Measurements from ENCODE around the gene LCE1D.

Gene LCE1D

DNA sequence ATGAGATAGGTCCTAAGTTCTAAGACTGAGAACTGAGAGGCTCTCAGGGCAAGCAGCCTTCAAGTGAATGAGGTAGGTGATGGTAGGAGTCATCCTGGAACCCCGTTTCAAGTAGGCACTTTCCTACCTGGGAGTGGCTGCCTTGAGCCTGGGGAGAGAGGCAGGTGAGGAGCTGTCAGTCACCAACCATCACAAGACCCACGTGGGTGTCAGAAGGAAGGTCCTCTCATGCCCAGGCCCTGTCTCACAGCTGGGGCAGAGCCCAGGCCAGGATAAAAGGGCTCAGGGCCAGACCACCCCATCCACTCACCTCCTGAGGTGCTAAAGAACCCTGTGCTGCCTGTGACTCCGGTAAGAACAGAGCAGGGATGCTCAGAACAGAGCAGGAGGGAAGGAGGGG, at the start of gene LCE1D:
Gene LCE1D (plus strand): TSS at position 301 of the 400 bp plus-strand sequence. CDS start 1,074 bp downstream, outside the sequence.
- Histone ChIP-seq H3K9ac (ENCODE audit: low read depth in 1 of 2, low read length in 2 of 2) (no peak within 1 kb of the TSS), H3K36me3 (ENCODE audit: control insufficient read depth in 1 of 2, insufficient read depth in 2 of 2, low read length in 2 of 2) (no peaks in the 10 kb centered on the region), H3K27ac (ENCODE audit: low read depth, low read length) (no peak within 1 kb of the TSS), H3K4me3 (ENCODE audit: low read depth in 1 of 2, low read length in 2 of 2) (no peak within 1 kb of the TSS), H3K27me3 (ENCODE audit: control insufficient read depth in 1 of 2, insufficient read depth in 2 of 2, low read length in 2 of 2) (no peaks in the 10 kb centered on the region), H3K4me1 (ENCODE audit: control insufficient read depth in 1 of 2, insufficient read depth in 2 of 2, low read length in 2 of 2) (no peaks in the 10 kb centered on the region), H3K9me3 (ENCODE audit: control insufficient read depth in 1 of 2, low read length in 2 of 2) (no peaks in the 10 kb centered on the region)

GRCh38 chr1:152747831-152748230, 48.7 kb upstream of the LCE1D start:
- Histone ChIP-seq H3K27me3 (ENCODE audit: control insufficient read depth in 1 of 2, insufficient read depth in 2 of 2, low read length in 2 of 2) (no peaks in the 10 kb centered on the region), H3K4me1 (ENCODE audit: control insufficient read depth in 1 of 2, insufficient read depth in 2 of 2, low read length in 2 of 2) (no peaks in the 10 kb centered on the region), H3K4me3 (ENCODE audit: low read depth in 1 of 2, low read length in 2 of 2) (no peak overlapping the region), H3K9me3 (ENCODE audit: control insufficient read depth in 1 of 2, low read length in 2 of 2) (no peaks in the 10 kb centered on the region), H3K27ac (ENCODE audit: low read depth, low read length) (no peak overlapping the region), H3K9ac (ENCODE audit: low read depth in 1 of 2, low read length in 2 of 2) (no peak overlapping the region), H3K36me3 (ENCODE audit: control insufficient read depth in 1 of 2, insufficient read depth in 2 of 2, low read length in 2 of 2) (no peaks in the 10 kb centered on the region)

DNA sequence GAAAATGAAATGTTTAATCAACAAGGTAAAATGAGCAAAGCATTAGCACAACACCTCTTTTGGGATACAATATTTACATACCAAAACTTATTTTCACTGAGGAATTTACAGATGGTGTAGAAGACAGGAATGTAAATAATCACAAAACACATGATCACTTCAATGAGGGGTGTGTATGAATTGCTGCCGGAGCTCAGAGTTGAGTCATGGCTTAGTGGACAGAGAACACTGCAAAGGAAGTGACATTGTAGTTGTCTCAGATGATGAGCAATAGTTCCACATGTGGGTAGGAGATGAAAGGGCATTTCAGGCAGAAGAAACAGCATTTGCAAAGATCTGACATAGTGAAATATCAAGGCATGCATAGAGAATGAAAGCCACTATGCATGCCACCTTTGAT, 44.3 kb upstream of the LCE1D start:
- Histone ChIP-seq H3K4me3 (ENCODE audit: low read depth in 1 of 2, low read length in 2 of 2) (no peak overlapping the region), H3K36me3 (ENCODE audit: control insufficient read depth in 1 of 2, insufficient read depth in 2 of 2, low read length in 2 of 2) (no peaks in the 10 kb centered on the region), H3K27me3 (ENCODE audit: control insufficient read depth in 1 of 2, insufficient read depth in 2 of 2, low read length in 2 of 2) (no peaks in the 10 kb centered on the region)

GRCh38 chr1:152753586-152753985, 42.9 kb upstream of the LCE1D start:
- Histone ChIP-seq H3K27me3 (ENCODE audit: control insufficient read depth in 1 of 2, insufficient read depth in 2 of 2, low read length in 2 of 2) (no peaks in the 10 kb centered on the region), H3K36me3 (ENCODE audit: control insufficient read depth in 1 of 2, insufficient read depth in 2 of 2, low read length in 2 of 2) (no peaks in the 10 kb centered on the region), H3K4me1 (ENCODE audit: control insufficient read depth in 1 of 2, insufficient read depth in 2 of 2, low read length in 2 of 2) (no peaks in the 10 kb centered on the region)

More for the DNA sequence above, 44.3 kb upstream of the LCE1D start:
- Histone ChIP-seq H3K27ac (ENCODE audit: low read depth, low read length) (no peak overlapping the region), H3K4me1 (ENCODE audit: control insufficient read depth in 1 of 2, insufficient read depth in 2 of 2, low read length in 2 of 2) (no peaks in the 10 kb centered on the region), H3K9me3 (ENCODE audit: control insufficient read depth in 1 of 2, low read length in 2 of 2) (no peaks in the 10 kb centered on the region), H3K9ac (ENCODE audit: low read depth in 1 of 2, low read length in 2 of 2) (no peak overlapping the region)

DNA sequence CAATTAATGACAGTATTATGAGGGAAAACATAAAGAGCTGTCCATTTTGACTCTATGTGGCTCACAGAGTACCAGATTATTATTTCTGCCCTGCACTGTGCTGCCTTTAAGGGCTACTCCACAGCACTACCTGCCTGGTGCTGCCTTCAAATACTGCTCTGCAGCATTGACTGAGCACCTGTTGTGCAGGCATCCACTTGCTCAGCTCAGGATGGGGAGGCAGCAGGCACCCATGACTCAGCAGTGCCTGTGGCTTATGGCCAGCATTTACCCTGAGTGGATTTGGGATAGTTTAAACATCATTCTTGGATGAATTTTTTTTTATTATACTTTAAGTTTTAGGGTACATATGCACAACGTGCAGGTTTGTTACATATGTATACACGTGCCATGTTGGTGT, 39.6 kb upstream of the LCE1D start:
- H3K36me3 ChIP-seq (ENCODE audit: control insufficient read depth in 1 of 2, insufficient read depth in 2 of 2, low read length in 2 of 2) = no peaks in the 10 kb centered on the region
- H3K27me3 ChIP-seq (ENCODE audit: control insufficient read depth in 1 of 2, insufficient read depth in 2 of 2, low read length in 2 of 2) = no peaks in the 10 kb centered on the region
- H3K4me3 ChIP-seq (ENCODE audit: low read depth in 1 of 2, low read length in 2 of 2) = no peak overlapping the region
- H3K9ac ChIP-seq (ENCODE audit: low read depth in 1 of 2, low read length in 2 of 2) = no peak overlapping the region
- no peaks in the 10 kb centered on the region for H3K9me3 ChIP-seq (ENCODE audit: control insufficient read depth in 1 of 2, low read length in 2 of 2)
- no peak overlapping the region for H3K27ac ChIP-seq (ENCODE audit: low read depth, low read length)
- no peaks in the 10 kb centered on the region for H3K4me1 ChIP-seq (ENCODE audit: control insufficient read depth in 1 of 2, insufficient read depth in 2 of 2, low read length in 2 of 2)

More at GRCh38 chr1:152753586-152753985, 42.9 kb upstream of the LCE1D start:
- no peak overlapping the region for H3K4me3 ChIP-seq (ENCODE audit: low read depth in 1 of 2, low read length in 2 of 2)
- no peaks in the 10 kb centered on the region for H3K9me3 ChIP-seq (ENCODE audit: control insufficient read depth in 1 of 2, low read length in 2 of 2)
- H3K27ac ChIP-seq (ENCODE audit: low read depth, low read length) = no peak overlapping the region
- no peak overlapping the region for H3K9ac ChIP-seq (ENCODE audit: low read depth in 1 of 2, low read length in 2 of 2)

DNA sequence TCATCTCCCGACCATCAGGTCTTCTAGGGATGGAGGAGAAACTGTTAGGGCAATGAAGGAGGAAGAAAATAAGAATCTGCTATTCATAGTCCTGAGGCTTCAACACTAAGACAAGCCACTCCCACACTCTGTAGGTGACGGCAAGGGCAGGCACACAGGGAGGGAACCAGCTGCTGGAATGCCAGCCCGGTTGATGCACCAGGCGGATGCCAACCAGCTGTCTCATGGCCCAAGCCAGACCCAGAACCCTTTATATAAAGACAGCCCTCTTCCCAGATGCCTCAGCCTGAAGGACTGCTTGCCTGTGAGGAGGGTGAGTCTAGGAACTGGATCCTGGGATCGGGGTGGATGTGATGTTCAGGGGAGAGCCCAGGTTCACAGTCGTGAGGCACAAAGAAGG, 38.8 kb upstream of the LCE1D start, which contains the start of gene KPRP:
Gene KPRP (plus strand): TSS at position 279 of the 400 bp plus-strand sequence. CDS start 1,564 bp downstream, outside the sequence.
- H3K36me3 ChIP-seq (ENCODE audit: control insufficient read depth in 1 of 2, insufficient read depth in 2 of 2, low read length in 2 of 2) = no peaks in the 10 kb centered on the region
- no peak within 1 kb of the TSS for H3K9ac ChIP-seq (ENCODE audit: low read depth in 1 of 2, low read length in 2 of 2)
- no peaks in the 10 kb centered on the region for H3K9me3 ChIP-seq (ENCODE audit: control insufficient read depth in 1 of 2, low read length in 2 of 2)
- H3K27me3 ChIP-seq (ENCODE audit: control insufficient read depth in 1 of 2, insufficient read depth in 2 of 2, low read length in 2 of 2) = no peaks in the 10 kb centered on the region
- no peak within 1 kb of the TSS for H3K4me3 ChIP-seq (ENCODE audit: low read depth in 1 of 2, low read length in 2 of 2)
- H3K27ac ChIP-seq (ENCODE audit: low read depth, low read length) = no peak within 1 kb of the TSS
- H3K4me1 ChIP-seq (ENCODE audit: control insufficient read depth in 1 of 2, insufficient read depth in 2 of 2, low read length in 2 of 2) = no peaks in the 10 kb centered on the region

DNA sequence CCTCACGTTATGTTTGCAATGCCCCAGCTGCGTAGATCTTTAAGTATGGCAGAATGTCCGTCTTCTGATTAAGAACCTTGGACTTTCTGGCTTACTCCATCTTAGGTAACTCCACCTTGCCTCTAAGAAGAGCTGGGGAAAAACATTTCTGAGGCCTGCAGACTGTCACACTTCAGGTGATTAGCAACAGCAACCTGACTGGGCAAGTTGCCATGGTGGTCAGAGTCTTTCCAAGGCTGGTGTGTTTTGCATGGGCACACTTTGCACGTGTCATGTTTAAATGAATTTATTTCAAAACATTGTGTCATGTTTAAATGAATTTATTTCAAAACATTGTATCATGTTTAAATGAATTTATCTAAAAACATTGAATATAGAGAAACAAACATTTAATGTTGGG, 37.9 kb upstream of the LCE1D start:
- Histone ChIP-seq H3K9me3 (ENCODE audit: control insufficient read depth in 1 of 2, low read length in 2 of 2) (no peaks in the 10 kb centered on the region), H3K4me3 (ENCODE audit: low read depth in 1 of 2, low read length in 2 of 2) (no peak overlapping the region), H3K27ac (ENCODE audit: low read depth, low read length) (no peak overlapping the region), H3K36me3 (ENCODE audit: control insufficient read depth in 1 of 2, insufficient read depth in 2 of 2, low read length in 2 of 2) (no peaks in the 10 kb centered on the region), H3K9ac (ENCODE audit: low read depth in 1 of 2, low read length in 2 of 2) (no peak overlapping the region), H3K27me3 (ENCODE audit: control insufficient read depth in 1 of 2, insufficient read depth in 2 of 2, low read length in 2 of 2) (no peaks in the 10 kb centered on the region), H3K4me1 (ENCODE audit: control insufficient read depth in 1 of 2, insufficient read depth in 2 of 2, low read length in 2 of 2) (no peaks in the 10 kb centered on the region)

- Histone ChIP-seq H3K4me3 (ENCODE audit: low read depth in 1 of 2, low read length in 2 of 2) (no peak overlapping the region), H3K9ac (ENCODE audit: low read depth in 1 of 2, low read length in 2 of 2) (no peak overlapping the region), H3K27me3 (ENCODE audit: control insufficient read depth in 1 of 2, insufficient read depth in 2 of 2, low read length in 2 of 2) (no peaks in the 10 kb centered on the region), H3K27ac (ENCODE audit: low read depth, low read length) (no peak overlapping the region), H3K9me3 (ENCODE audit: control insufficient read depth in 1 of 2, low read length in 2 of 2) (no peaks in the 10 kb centered on the region), H3K36me3 (ENCODE audit: control insufficient read depth in 1 of 2, insufficient read depth in 2 of 2, low read length in 2 of 2) (no peaks in the 10 kb centered on the region), H3K4me1 (ENCODE audit: control insufficient read depth in 1 of 2, insufficient read depth in 2 of 2, low read length in 2 of 2) (no peaks in the 10 kb centered on the region)
Observed at GRCh38 chr1:152759453-152760173, 36.9 kb upstream of the LCE1D start.

DNA sequence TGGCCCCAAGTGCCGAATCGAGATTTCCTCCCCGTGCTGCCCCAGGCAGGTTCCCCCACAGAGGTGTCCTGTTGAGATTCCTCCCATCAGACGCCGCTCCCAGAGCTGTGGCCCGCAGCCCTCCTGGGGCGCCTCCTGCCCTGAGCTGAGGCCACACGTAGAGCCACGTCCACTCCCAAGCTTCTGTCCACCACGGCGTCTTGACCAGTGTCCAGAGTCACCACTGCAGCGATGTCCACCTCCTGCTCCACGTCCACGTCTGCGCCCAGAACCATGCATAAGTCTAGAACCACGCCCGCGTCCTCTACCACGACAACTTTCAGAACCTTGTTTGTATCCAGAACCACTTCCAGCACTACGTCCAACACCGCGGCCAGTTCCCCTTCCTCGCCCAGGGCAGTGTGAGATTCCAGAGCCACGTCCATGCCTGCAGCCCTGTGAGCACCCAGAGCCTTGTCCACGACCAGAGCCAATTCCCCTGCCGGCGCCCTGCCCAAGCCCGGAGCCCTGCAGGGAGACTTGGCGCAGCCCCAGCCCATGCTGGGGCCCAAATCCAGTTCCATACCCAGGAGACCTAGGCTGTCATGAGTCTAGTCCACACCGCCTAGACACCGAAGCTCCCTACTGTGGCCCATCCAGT, 35.9 kb upstream of the LCE1D start:
- no peaks in the 10 kb centered on the region for H3K27me3 ChIP-seq (ENCODE audit: control insufficient read depth in 1 of 2, insufficient read depth in 2 of 2, low read length in 2 of 2)
- H3K36me3 ChIP-seq (ENCODE audit: control insufficient read depth in 1 of 2, insufficient read depth in 2 of 2, low read length in 2 of 2) = no peaks in the 10 kb centered on the region
- H3K4me1 ChIP-seq (ENCODE audit: control insufficient read depth in 1 of 2, insufficient read depth in 2 of 2, low read length in 2 of 2) = no peaks in the 10 kb centered on the region
- H3K9me3 ChIP-seq (ENCODE audit: control insufficient read depth in 1 of 2, low read length in 2 of 2) = no peaks in the 10 kb centered on the region
- no peak overlapping the region for H3K4me3 ChIP-seq (ENCODE audit: low read depth in 1 of 2, low read length in 2 of 2)
- no peak overlapping the region for H3K9ac ChIP-seq (ENCODE audit: low read depth in 1 of 2, low read length in 2 of 2)
- H3K27ac ChIP-seq (ENCODE audit: low read depth, low read length) = no peak overlapping the region

DNA sequence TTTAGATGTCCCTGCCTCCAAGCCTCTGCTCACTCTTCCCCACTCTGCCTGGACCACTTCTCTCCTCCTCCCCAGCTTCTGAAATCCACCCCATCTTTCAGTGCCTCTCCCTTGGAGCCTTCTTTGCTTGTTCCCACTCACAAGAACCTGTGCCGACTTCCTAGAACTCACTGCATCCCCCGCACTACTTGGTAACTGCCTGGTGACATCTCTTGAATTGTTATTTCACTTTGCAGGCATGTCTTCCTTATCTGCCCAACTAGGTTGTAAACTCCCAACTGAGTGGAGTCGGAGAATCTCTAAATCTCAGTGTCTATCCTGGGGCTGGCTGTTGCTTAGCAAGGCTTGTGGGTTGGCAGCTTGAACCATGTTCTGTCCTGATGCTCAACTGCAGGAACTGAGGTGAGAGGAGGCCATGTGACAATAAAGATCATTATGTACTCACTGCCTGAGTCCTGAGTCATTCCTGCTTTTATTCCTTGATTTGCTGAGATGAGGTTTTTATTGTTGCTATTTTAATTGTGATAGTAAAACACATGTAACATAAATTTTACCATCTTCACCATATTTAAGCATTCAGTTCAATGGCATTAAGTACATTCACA, 34.8 kb upstream of the LCE1D start:
- no peak overlapping the region for H3K4me3 ChIP-seq (ENCODE audit: low read depth in 1 of 2, low read length in 2 of 2)
- H3K27ac ChIP-seq (ENCODE audit: low read depth, low read length) = no peak overlapping the region
- H3K9me3 ChIP-seq (ENCODE audit: control insufficient read depth in 1 of 2, low read length in 2 of 2) = no peaks in the 10 kb centered on the region
- H3K36me3 ChIP-seq (ENCODE audit: control insufficient read depth in 1 of 2, insufficient read depth in 2 of 2, low read length in 2 of 2) = no peaks in the 10 kb centered on the region
- no peaks in the 10 kb centered on the region for H3K4me1 ChIP-seq (ENCODE audit: control insufficient read depth in 1 of 2, insufficient read depth in 2 of 2, low read length in 2 of 2)
- H3K27me3 ChIP-seq (ENCODE audit: control insufficient read depth in 1 of 2, insufficient read depth in 2 of 2, low read length in 2 of 2) = no peaks in the 10 kb centered on the region
- no peak overlapping the region for H3K9ac ChIP-seq (ENCODE audit: low read depth in 1 of 2, low read length in 2 of 2)

All from duodenal mucosa (tissue), 2 donors.